T-helper 1 cell treated with Interleukin-12 subunit alpha and Interleukin-12 subunit beta and Interleukin-4 antibody, amounts not matched to agents 30 μg/mL and 1 μg/mL, for 36 hours (primary cell): ENCODE measurements around the gene ITCH.
A peak's percentile ranks its signal among the peaks of the same experiment; 100 is the strongest.
"Not testable (repeated sequence)": the region's sequence is repeated elsewhere in the genome, so short reads cannot be mapped to it uniquely, and the experiment has no call there.

Source experiments
- H3K27ac Mint-ChIP-seq: one replicate; pipeline ENCODE4 v1.8.0; 2021; ENCODE audit warnings: mild to moderate bottlenecking, mixed read lengths
- H3K27me3 Mint-ChIP-seq: one replicate; pipeline ENCODE4 v1.8.0; 2021; ENCODE audit warnings: low read depth, mixed read lengths
- H3K36me3 Mint-ChIP-seq: one replicate; pipeline ENCODE4 v1.8.0; 2021; ENCODE audit warnings: low read depth, mixed read lengths
- H3K4me1 Mint-ChIP-seq: one replicate; pipeline ENCODE4 v1.8.0; 2021; ENCODE audit warnings: low read depth, mixed read lengths
- H3K4me3 Mint-ChIP-seq: one replicate; pipeline ENCODE4 v1.8.0; 2021; ENCODE audit warnings: mild to moderate bottlenecking, moderate library complexity, mixed read lengths
- H3K9me3 Mint-ChIP-seq: one replicate; pipeline ENCODE4 v1.8.0; 2021; ENCODE audit warnings: mixed read lengths

Gene ITCH

DNA sequence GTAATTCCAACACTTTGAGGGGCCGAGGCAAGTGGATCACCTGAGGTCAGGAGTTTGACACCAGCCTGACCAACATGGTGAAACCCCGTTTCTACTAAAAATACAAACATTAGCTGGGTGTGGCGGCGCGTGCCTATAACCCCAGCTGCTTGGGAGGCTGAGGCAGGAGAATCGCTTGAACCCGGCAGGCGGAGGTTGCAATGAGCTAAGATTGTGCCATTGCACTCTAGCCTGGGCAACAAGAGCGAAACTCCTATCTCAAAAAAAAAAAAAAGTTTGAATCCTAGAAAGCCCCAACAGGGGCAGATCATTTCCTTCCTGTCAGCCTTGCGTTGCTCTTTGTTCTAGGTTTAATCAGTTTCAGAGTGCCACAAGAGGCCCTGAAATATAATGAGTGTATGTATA is 42.2 kb downstream of the ITCH start:
- Mint-ChIP-seq H3K36me3 (peaks cover 26% of the 10 kb centered on the region), H3K27ac (peak overlapping the region; percentile 23), H3K4me1 (peaks cover 25% of the 10 kb centered on the region)
- H3K9me3 Mint-ChIP-seq, H3K27me3 Mint-ChIP-seq, H3K4me3 Mint-ChIP-seq: not testable (repeated sequence)

DNA sequence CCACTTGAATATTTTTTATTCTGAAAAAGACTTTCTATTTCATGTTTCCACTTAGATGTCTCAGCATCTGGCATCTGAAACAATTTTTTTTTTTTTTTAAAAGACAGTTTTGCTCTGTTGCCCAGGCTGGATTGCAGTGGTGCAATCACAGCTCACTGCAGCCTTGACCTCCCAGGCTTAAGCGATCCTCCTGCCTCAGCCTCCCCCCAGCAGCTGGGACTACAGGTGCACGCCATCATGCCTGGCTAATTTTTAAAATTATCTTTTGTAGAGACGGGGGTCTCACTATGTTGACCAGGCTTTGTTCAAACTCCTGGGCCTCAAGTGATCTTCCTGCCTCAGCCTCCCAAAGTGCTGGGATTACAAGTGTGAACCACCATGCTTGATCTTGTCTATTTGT is 42.9 kb downstream of the ITCH start:
- Mint-ChIP-seq H3K27ac (peak overlapping the region; percentile 26), H3K36me3 (peaks cover 24% of the 10 kb centered on the region), H3K4me1 (peaks cover 23% of the 10 kb centered on the region), H3K4me3 (peak overlapping the region; percentile 16)
- not testable (repeated sequence) for H3K9me3 Mint-ChIP-seq, H3K27me3 Mint-ChIP-seq

DNA sequence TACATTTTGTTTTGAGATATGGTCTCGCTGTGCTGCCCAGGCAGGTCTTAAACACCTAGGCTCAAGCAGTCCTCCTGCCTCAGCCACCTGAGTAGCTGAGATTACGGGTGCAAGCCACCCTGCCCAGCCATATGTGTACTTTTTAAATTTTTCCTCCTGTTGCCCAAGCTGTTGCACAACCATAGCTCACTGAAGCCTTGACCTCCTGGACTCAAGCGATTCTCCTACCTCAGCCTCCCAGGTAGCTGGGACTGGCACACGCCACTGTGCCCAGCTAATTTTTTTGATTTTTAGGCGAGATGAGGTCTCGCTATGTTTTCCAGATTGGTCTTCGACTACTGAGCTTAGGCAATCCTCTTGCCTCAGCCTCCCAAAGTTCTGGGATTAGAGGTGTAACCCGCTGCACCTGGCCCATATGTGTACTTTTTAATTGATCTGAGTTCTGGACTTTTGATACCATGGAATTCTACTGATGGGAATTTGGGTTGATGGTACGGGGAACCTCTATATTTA is 44.9 kb downstream of the ITCH start:
- H3K4me3 Mint-ChIP-seq, result no peak overlapping the region
- peaks cover 19% of the 10 kb centered on the region for H3K4me1 Mint-ChIP-seq
- H3K36me3 Mint-ChIP-seq, result peaks cover 20% of the 10 kb centered on the region
- H3K9me3 Mint-ChIP-seq, result no peaks in the 10 kb centered on the region
- no peak overlapping the region for H3K27ac Mint-ChIP-seq
- no peaks in the 10 kb centered on the region for H3K27me3 Mint-ChIP-seq

DNA sequence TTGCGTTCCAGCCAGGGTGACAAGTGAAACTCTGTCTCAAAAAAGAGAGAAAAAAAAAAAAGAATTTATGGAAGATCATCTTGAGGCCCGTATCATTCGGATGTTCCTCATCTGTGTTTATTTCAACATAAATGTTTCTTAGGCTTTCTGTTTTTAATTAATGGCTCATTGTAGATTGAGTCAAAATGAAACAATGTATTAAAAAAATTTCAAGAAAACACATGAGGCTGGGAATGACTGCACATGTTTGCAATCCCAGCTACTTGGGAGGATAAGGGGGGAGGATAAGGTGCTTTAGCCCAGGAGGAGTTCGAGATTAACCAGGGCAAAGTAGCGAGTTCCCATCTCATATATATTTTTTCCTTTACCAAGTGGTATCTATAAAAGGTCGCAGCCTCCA is 47.3 kb downstream of the ITCH start:
- no peak overlapping the region for H3K27ac Mint-ChIP-seq
- peaks cover 23% of the 10 kb centered on the region for H3K36me3 Mint-ChIP-seq
- H3K9me3 Mint-ChIP-seq, result no peaks in the 10 kb centered on the region
- peaks cover 17% of the 10 kb centered on the region for H3K4me1 Mint-ChIP-seq
- no peak overlapping the region for H3K4me3 Mint-ChIP-seq
- H3K27me3 Mint-ChIP-seq, result no peaks in the 10 kb centered on the region

DNA sequence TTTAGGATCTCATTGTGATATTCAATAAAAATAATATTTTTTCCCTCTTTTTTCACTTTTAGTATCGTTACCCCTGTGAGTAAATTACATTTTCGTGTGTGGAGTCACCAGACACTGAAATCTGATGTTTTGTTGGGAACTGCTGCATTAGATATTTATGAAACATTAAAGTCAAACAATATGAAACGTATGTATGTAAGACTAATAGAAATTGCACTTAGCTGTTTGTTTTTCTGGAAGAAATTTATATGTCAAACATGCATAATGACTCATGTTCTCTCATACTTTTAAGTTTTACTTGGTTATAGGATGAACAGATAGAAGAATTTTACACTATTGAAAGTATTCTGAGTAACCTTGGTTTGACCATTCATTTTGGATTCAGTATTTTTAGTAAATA is 49.4 kb downstream of the ITCH start:
- Mint-ChIP-seq H3K9me3 (no peaks in the 10 kb centered on the region), H3K36me3 (peaks cover 28% of the 10 kb centered on the region), H3K27me3 (no peaks in the 10 kb centered on the region), H3K4me3 (no peak overlapping the region), H3K27ac (no peak overlapping the region), H3K4me1 (peaks cover 20% of the 10 kb centered on the region)

DNA sequence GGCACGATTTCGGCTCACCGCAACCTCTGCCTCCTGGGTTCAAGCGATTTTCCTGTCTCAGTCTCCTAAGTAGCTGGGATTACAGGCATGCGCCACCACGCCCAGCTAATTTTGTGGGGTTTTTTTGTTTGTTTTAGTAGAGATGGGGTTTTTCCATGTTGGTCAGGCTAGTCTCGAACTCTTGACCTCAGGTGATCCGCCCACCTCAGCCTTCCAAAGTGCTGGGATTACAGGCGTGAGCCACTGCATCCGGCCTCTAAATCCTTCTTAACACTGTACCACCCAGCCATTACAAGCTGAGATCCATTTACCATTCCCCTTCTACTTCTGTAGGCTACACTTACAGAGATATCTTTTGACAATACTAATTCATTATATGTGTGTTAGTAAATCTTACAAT is 51.5 kb downstream of the ITCH start:
- peaks cover 19% of the 10 kb centered on the region for H3K36me3 Mint-ChIP-seq
- not testable (repeated sequence) for H3K9me3 Mint-ChIP-seq, H3K27me3 Mint-ChIP-seq, H3K4me3 Mint-ChIP-seq
- H3K27ac Mint-ChIP-seq, result peak overlapping the region; percentile 56
- peaks cover 17% of the 10 kb centered on the region for H3K4me1 Mint-ChIP-seq

DNA sequence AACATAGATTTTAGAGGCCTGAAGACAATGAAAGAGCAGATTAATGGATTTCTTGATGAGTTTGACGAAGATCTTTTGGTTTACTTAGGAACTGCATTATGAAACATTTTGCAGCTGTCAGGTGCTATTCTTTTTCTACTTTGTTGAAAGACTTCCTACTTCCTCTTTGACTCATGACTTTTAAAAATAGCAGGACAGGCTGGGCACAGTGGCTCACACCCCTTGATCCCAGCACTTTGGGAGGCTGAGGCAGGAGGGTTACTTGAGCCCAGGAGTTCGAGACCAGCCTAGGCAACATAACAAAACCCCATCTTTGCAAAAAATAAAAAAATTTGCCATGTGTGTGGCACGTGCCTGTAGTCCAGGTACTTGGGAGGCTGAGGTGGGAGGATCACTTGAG is 52.0 kb downstream of the ITCH start:
- Mint-ChIP-seq H3K27ac (peak overlapping the region; percentile 56), H3K4me3 (no peak overlapping the region), H3K27me3 (no peaks in the 10 kb centered on the region), H3K36me3 (peaks cover 18% of the 10 kb centered on the region), H3K9me3 (no peaks in the 10 kb centered on the region), H3K4me1 (peaks cover 17% of the 10 kb centered on the region)

DNA sequence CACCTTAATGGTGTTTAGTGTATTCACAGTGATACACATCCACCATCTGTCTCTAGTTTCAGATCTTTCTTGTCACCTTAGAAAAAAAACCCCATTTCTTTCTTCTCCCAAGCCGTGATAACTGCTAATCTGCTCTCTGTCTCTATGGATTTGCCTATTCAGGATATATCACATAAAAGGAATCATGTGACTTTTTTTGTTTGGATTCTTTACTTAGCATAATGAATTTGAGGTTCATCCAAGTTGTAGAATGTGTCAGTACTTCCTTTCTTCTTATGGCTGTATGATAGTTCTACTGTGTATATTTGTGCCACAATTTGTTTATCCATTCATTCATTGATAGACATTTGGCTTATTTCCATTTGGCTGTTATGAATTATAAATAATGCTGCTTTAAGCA is 57.1 kb downstream of the ITCH start:
- peaks cover 11% of the 10 kb centered on the region for H3K4me1 Mint-ChIP-seq
- peaks cover 31% of the 10 kb centered on the region for H3K36me3 Mint-ChIP-seq
- H3K27ac Mint-ChIP-seq, result no peak overlapping the region
- H3K27me3 Mint-ChIP-seq, result no peaks in the 10 kb centered on the region
- no peak overlapping the region for H3K4me3 Mint-ChIP-seq
- no peaks in the 10 kb centered on the region for H3K9me3 Mint-ChIP-seq

DNA sequence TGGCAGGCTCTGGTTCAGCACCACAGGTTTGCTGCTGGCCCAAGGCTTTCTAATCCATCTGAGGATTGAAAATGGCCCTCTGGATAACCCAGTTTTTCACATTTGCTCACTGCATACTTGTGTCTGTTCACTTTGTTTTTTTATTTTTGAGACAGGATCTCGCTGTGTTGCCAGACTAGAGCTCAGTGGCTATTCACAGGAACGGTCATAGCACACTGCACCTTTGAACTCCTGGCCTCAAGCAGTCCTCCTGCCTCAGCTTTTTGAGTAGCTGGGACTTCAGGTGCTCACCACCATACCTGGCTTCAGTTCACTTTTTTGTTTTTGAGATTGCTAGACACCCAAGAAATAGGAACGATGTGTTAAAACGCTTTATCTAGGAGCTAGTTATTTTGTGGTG is 57.9 kb downstream of the ITCH start:
- H3K27me3 Mint-ChIP-seq, result no peaks in the 10 kb centered on the region
- peaks cover 7% of the 10 kb centered on the region for H3K4me1 Mint-ChIP-seq
- H3K9me3 Mint-ChIP-seq, result no peaks in the 10 kb centered on the region
- H3K36me3 Mint-ChIP-seq, result peaks cover 34% of the 10 kb centered on the region
- H3K4me3 Mint-ChIP-seq, result no peak overlapping the region
- no peak overlapping the region for H3K27ac Mint-ChIP-seq

DNA sequence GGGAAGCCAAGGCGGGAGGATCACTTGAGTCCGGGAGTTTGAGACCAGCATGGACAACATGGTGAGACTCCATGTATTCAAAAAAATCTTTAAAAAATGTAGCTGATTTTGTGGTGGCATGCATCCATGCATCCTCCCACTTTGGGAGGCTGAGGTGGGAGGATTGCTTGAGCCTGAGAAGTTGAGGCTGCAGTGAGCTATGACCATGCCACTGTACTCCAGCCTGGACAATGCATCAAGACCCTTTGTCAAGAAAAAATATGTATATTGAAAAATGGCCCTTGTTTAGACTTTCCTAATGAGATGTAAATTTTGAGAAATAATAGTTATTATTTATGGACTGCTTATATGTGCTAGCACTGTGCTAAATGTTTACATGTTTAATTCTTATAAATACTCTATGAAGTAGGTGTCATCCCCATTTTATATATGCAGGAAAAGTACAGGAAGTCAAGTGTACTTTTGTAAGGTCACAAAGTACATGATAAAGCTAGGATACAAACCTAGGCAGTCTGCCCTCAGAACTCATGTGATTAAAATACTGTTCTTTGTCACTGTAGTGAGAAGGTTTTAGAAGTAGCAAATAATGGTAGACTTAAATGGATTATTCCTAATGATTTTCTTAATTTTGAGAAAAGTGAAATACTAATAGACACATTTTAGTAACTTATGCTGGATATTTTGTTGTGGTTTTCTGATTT is 58.8 kb downstream of the ITCH start:
- Mint-ChIP-seq H3K4me3 (no peak overlapping the region), H3K27ac (no peak overlapping the region), H3K9me3 (no peaks in the 10 kb centered on the region), H3K4me1 (peaks cover 2% of the 10 kb centered on the region), H3K27me3 (no peaks in the 10 kb centered on the region), H3K36me3 (peaks cover 34% of the 10 kb centered on the region)

DNA sequence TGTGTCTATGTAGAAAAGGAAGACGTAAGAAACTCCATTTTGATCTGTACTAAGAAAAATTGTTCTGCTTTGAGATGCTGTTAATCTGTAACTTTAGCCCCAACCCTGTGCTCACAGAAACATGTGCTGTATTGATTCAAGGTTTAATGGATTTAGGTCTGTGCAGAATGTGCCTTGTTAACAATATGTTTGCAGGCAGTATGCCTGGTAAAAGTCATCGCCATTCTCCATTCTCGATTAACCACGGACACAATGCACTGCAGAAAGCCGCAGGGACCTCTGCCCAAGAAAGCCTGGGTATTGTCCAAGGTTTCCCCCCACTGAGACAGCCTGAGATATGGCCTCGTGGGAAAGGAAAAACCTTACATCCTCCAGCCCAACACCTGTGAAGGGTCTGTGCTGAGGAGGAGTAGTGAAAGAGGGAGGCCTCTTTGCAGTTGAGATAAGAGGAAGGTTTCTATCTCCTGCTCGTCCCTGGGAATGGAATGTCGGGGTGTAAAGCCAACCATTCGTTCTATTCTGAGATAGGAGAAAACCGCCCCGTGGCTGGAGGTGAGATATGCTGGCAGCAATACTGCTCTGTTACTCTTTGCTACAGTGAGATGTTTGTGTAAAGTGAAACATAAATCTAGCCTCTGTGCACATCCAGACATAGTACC is 62.1 kb downstream of the ITCH start:
- H3K9me3 Mint-ChIP-seq, H3K4me1 Mint-ChIP-seq, H3K27ac Mint-ChIP-seq, H3K4me3 Mint-ChIP-seq, H3K27me3 Mint-ChIP-seq: not testable (repeated sequence)
- peaks cover 40% of the 10 kb centered on the region for H3K36me3 Mint-ChIP-seq

DNA sequence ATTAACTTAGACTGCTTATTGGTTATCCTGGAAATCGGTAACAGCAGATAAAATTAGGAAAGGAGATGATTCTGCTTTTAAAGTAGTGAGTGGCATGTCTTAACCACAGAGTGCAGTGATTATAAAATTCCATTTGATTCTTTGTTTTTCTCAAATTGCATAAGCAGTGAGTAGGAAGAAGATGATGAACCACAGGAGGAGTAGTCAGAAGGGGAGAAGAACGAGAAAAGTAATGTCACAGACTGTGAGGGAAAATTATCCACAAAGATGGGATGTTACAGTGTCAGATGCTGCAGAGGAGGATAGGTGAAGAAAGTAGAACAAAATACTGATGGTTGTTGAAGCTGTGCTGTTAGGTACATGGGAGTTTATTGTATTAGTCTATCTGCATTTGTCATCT is 63.0 kb downstream of the ITCH start:
- Mint-ChIP-seq H3K4me1 (peaks cover 2% of the 10 kb centered on the region), H3K9me3 (no peaks in the 10 kb centered on the region), H3K27me3 (no peaks in the 10 kb centered on the region), H3K4me3 (no peak overlapping the region), H3K27ac (no peak overlapping the region), H3K36me3 (peaks cover 37% of the 10 kb centered on the region)

DNA sequence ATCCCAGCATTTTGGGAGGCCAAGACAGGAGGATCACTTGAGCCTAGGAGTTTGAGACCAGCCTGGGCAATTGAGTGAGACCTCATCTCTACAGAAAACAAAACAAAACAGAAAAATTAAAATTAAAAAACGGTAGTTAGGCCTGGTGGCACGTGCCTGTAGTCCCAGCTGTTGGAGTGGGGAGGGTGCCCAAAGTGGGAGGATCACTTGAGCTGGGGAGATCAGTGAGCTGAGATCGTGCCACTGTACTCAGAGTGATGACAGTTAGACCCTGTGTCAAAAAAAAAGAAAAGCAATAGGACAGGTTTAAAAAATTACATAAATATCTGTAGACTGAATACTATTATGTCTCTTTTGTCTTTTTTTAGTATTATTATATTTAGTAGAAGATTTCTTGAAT is 64.3 kb downstream of the ITCH start:
- no peaks in the 10 kb centered on the region for H3K9me3 Mint-ChIP-seq
- peaks cover 34% of the 10 kb centered on the region for H3K36me3 Mint-ChIP-seq
- H3K4me1 Mint-ChIP-seq, result peaks cover 2% of the 10 kb centered on the region
- no peak overlapping the region for H3K4me3 Mint-ChIP-seq
- no peaks in the 10 kb centered on the region for H3K27me3 Mint-ChIP-seq
- H3K27ac Mint-ChIP-seq, result no peak overlapping the region

DNA sequence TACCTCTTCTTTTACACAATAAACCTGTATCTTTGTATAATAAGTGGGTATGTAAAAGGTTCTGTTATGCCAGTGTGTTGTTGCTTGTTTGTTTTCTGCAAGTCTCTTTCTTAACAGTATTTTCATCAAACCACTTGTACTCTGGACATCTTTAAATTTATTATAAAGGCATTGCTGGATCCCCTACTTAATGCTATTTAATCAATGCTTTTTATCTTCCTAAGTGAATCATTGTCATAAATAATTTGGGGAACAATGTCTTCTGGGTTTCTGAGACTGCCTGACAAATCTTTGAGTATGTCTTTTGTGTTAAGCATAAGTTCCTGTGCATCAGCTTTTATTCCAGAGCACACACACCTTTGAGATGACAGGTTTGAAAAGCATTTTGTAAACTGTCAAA is 64.7 kb downstream of the ITCH start:
- Mint-ChIP-seq H3K27me3 (no peaks in the 10 kb centered on the region), H3K9me3 (no peaks in the 10 kb centered on the region), H3K27ac (no peak overlapping the region), H3K36me3 (peaks cover 34% of the 10 kb centered on the region), H3K4me3 (no peak overlapping the region), H3K4me1 (peaks cover 2% of the 10 kb centered on the region)

DNA sequence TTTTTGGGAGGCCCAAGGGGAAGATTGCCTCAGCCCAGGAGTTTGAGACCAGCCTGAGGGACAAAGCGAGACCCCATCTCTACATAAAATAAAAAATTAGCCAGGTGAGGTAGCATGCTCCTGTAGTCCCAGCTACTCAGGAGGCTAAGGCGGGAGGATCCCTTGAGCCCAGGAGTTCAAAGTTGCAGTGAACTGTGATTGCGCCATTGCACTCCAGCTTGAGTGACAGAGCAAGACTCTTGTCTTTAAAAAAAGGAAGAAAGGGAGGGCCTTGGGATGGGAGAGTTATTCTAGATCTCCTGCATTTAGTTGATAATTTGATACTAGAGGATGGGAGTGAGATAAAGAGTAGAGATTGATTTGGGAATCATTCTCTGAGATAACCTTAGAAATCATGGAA is 68.1 kb downstream of the ITCH start:
- Mint-ChIP-seq H3K9me3 (no peaks in the 10 kb centered on the region), H3K4me3 (no peak overlapping the region), H3K4me1 (peaks cover 12% of the 10 kb centered on the region), H3K36me3 (peaks cover 19% of the 10 kb centered on the region), H3K27ac (no peak overlapping the region), H3K27me3 (no peaks in the 10 kb centered on the region)
